Fibroblast of skin of left quadriceps (primary cell): ENCODE measurements around the gene PDXK.

Source experiments
- DNase-seq, 2 experiments: peaks; one replicate each; pipeline ENCODE4 v3.0.0-alpha.2; 2013; ENCODE audit warnings: low read depth in 2 of 2

PDXK gene

GRCh38 chr21:43723648-43724047 is 4.7 kb downstream of the PDXK start:
- no peak for DNase-seq

DNA sequence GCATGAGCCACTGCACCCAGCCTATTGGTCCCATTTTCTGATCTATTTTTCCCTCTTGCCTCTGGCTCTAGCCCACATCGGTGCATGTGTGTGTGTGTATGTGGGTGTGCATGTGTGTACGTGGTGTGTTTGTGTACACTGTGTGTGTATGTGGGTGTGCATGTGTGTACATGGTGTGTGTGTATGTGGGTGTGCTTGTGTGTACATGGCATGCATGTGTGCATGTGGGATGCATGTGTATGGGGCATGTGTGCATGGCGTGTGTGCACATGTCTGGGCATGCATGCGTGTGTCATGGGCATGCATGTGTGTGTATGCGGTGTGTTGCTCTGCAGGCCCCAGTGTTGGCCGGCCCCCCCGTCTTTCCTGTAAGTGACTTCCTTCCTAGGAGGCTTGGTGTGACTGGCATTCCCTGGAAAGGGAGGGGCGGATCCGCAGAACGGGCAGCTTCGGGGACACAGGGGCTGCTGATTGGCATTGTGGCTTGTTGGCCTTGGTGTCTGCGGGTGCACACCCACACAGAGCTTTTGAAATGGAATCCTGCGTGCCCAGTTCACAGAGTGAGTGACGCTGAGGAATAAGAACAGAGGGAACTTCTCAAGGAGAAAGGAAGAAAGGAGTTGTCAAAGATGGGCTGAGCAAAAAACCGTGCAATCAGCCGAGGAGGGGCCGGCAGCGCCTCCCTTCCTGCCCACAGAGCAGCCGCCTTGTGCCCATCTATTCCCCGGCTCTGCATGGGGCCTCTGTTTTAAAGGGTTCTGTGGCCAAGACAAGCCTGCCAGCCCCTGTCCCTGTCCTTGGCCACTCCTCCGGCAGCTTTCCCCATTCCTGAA is 8.0 kb downstream of the PDXK start:
- no peak for DNase-seq

DNA sequence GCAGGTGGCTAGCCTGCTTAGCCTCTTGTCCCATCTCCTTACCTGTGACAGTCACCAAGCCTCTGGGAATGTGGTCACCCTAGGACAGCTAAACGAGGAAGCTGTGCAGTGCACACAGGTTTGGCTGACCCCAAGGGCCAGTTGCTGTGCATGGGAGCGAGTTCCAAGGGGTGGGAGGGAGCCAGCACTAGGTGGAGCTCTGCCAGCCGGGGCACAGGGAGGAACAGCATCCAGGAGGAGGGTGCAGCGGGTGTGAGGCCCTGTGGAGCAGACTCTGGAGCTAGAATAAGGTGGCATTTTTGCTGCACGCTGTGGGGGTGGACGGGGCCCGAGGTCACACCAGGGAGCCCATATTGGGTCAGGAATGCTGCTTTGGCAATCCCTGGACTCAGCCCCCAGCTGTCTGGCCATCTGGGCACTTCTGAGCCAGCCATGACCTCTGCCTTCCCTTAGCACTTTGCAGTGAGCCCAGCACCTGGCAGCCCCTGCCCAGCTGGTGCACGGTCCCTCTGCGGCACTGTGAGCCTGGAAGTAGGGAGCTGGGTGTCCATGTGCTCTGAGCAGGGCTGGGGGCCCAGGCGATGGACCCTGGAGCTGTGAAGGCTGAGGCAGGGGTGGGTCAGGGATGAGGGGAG is 8.7 kb downstream of the PDXK start:
- DNase-seq, result no peak

- no peak for DNase-seq
Observed at GRCh38 chr21:43728154-43728466, 9.2 kb downstream of the PDXK start.

- peak; percentile 93 to 95 for DNase-seq
Observed at GRCh38 chr21:43728467-43729390, 9.8 kb downstream of the PDXK start.

- DNase-seq, result no peak
Observed at GRCh38 chr21:43731476-43731875, 12.5 kb downstream of the PDXK start.

- DNase-seq, result no peak
Observed at GRCh38 chr21:43731891-43732711, 13.2 kb downstream of the PDXK start.

DNA sequence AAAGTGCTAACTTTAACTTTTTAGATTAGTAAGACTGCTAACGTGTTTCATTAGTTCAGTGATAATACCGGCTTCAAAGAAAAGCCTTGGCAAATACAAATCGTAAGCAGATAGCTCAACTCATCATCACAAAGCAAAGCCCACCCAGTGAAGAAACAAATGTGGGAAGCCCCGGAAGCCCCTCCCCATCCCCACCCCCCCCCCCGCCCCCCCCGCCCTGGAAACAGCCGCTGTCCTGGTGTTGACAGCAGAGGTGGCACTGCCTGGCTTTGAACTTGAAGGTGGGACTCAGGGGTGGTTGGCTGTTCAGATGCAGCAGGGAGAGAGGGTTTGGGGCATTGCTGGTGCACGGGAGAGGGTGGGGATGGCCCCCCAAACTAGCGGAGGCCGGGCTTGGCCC is 14.1 kb downstream of the PDXK start:
- DNase-seq, result no peak

DNA sequence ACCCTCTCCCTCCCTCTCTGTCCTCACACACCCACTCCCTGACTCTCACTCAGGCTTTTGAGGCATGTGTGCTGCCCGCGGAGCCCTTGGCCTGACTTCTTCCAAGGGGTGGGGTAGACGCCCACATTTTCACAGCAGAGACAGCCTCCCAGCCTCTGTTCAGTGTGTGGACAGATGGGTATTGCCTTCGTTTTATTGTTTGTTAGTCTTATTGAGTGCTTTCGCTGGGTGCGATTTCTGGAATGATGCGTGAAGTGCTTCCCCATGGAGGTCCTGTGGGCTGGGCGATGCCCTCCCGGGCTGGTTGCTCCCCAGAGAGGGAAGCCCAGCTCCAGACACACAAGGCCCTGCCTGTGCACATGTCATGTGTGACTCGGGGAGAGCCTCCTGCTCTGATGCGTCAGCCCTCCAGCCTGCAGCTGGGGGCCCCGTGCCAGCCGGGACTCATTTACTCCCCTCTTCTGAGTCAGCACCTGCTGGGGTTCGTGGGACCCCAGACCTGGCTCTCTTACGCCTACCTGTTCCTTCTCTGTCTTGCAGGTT is 14.7 kb downstream of the PDXK start:
- DNase-seq, result no peak

DNA sequence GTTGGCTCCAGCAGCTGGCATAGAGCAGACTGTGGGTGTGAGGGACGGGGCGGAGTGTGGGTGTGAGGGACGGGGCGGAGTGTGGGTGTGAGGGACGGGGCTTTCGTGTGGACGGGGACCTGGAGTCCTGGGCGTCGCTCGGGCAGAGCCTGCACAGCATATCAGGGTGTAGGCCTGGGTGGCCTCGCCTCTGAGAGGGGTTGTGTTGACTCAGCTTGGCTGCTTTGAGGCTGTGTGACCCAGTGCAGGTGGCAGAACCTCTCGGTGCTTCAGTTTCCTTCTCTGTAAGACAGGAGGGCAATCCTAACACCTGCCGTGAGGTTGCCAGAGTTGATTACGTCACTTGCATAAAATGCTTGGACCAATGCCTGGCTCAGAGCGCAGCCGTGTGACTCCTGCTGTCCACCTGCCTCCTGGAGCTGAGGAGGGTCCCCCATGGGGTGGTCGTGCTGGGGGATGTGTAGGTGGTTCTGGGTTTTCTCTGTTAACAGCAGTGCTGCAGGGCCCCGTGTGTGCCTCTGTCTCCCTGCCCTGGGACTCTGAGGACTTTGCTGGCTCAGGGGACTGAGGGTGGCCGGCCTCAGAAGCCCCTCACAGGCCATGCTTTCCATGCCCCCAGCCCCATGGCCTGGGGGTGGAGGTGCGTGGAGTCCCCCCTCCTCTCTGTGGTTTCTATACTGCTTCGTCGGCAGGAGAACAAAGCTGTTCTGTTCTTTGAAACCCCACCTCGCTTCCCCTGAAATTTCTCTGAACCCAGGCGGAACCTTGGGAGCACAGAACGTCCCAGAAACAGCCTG is 15.4 kb downstream of the PDXK start:
- no peak for DNase-seq

- peak in 1 of 2 experiments; percentile 31 for DNase-seq
Observed at GRCh38 chr21:43734928-43735229, 15.9 kb downstream of the PDXK start.

- DNase-seq, result no peak
Observed at GRCh38 chr21:43735236-43736091, 16.5 kb downstream of the PDXK start.

DNA sequence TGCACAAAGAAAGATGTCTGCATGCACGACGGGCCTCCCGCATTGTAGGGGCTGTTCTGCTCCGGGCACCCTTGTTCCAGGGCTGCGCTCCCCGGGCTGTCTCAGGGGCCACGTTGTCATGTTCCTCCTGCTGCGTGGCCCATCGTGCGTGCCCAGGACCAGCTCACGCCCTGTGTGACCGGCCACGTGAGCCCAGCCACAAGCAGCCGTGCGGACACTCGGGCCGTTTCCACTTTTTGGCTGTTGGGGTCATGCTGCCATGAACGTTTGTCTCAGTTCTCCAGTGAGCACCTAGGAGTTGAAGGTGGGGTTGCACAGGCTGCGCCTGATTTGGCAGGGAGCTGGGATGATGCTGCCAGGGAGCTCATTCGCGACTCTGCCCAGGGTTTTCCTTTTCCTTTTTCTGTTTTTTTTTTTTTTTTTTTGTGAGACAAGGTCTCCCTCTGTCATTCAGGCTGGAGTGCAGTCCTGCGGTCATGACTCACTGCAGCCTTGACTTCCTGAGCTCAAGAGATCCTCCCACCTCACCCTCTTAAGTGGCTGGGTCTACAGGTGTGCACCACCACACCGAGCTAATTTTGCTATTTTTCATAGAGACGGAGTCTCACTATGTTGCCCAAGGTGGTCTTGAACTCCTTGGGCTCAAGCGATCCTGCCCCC is 17.4 kb downstream of the PDXK start:
- no peak for DNase-seq

DNA sequence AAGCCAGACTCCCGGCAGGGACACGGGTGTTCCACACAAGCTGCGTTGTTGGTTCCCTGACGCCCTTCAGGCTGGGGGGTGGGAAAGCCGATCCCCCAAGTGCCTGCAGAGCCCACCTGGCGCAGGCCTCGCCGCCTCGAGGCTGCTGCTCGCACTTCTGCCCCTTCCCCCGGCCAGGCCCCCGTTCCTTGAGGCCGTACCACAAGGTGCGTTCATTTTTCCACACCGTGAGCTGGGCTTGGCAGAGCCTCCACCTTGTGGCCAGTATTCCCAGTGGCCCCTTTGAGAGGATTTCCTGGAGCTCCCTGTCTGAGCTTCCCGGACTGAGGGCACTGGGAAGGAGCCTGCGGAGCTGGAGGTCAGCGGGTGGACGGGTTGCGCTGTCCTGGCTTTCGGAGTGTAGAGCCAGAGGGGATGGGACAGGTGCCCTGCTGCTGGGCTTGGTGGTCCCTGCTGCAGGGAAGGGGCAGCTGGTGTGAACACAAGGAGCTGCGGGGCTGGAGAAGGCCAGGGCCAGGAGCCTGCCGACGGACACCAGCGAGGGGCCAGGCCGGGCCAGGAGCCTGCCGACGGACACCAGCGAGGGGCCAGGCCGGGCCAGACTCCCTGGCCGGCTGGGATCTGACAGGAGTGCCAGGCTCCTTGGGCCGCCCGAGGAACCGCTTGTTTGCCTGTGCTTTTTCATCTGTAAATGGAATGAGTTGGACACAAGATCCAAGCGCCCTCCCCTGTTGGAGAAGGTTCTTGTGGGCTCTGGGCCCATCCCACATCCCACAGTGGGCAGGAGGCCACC is 18.4 kb downstream of the PDXK start:
- DNase-seq, result no peak

- no peak for DNase-seq
Observed at GRCh38 chr21:43739621-43740435, 20.9 kb downstream of the PDXK start.

GRCh38 chr21:43740497-43741156 is 21.7 kb downstream of the PDXK start:
- peak in 1 of 2 experiments; percentile 30 for DNase-seq
